ENCODE data around the gene CIRBP. TPM values are rescaled to one million over a fixed set of nuclear protein-coding genes. Genes with fewer than 3 reads are reported as not detected.

The CIRBP gene
- total RNA-seq, 2 experiments from 2014 or later: 161 to 180 TPM

- H3K27ac Mint-ChIP-seq: peak overlapping the region; percentile 96
- intact Hi-C loops (cut with micrococcal nuclease): no loop called here
- TF ChIP-seq CTCF (IDR thresholded peaks at IDR 0.05): no peak
- peaks cover 36% of the 10 kb centered on the region for H3K36me3 Mint-ChIP-seq (ENCODE audit: low read depth)
- H3K4me3 Mint-ChIP-seq: peak overlapping the region; percentile 98
- DNase-seq (peak; percentile 82), ATAC-seq (peak; percentile 40)
- H3K9me3 Mint-ChIP-seq: no peaks in the 10 kb centered on the region
- H3K27me3 Mint-ChIP-seq: no peaks in the 10 kb centered on the region
- ChIA-PET CTCF (interaction anchor here (16.1 kb wide), 1 partner anchor 15 kb away, joined by 449 read pairs; the partner anchor contains the start of gene ATP5F1D), POLR2A (interaction anchor here (1.2 to 3.5 kb wide), 5 partner anchors 8 to 174 kb away, joined by 4 to 22 read pairs (median 7); partner anchors contain the start of gene CIRBP)
- H3K4me1 Mint-ChIP-seq (ENCODE audit: low read depth): peaks cover 51% of the 10 kb centered on the region
Measured at GRCh38 chr19:1259206-1259875, 9.8 kb upstream of the CIRBP start.

GRCh38 chr19:1259876-1260748 lies 9.0 kb upstream of the CIRBP start:
- Mint-ChIP-seq H3K36me3 (ENCODE audit: low read depth) (peaks cover 32% of the 10 kb centered on the region), H3K4me3 (peak overlapping the region; percentile 98), H3K4me1 (ENCODE audit: low read depth) (peaks cover 50% of the 10 kb centered on the region), H3K27ac (peak overlapping the region; percentile 96), H3K9me3 (no peaks in the 10 kb centered on the region), H3K27me3 (no peaks in the 10 kb centered on the region)
- ChIA-PET CTCF (interaction anchor here (0.8 to 16.1 kb wide), 2 partner anchors 9 to 16 kb away, joined by 3 to 449 read pairs; partner anchors contain the start of genes ATP5F1D and CIRBP), POLR2A (interaction anchor here (1.2 to 3.5 kb wide), 6 partner anchors 8 to 174 kb away, joined by 4 to 22 read pairs (median 8); partner anchors contain the start of gene CIRBP)
- intact Hi-C loops (cut with micrococcal nuclease): no loop called here
- peak; percentile 31 for ATAC-seq
- peak; percentile 83 for DNase-seq
- TF ChIP-seq CTCF (IDR thresholded peaks at IDR 0.05): no peak

GRCh38 chr19:1260749-1261537 lies 8.2 kb upstream of the CIRBP start:
- Mint-ChIP-seq H3K36me3 (ENCODE audit: low read depth) (peaks cover 26% of the 10 kb centered on the region), H3K4me3 (peak overlapping the region; percentile 98), H3K27ac (peak overlapping the region; percentile 93), H3K4me1 (ENCODE audit: low read depth) (peaks cover 55% of the 10 kb centered on the region), H3K27me3 (no peaks in the 10 kb centered on the region), H3K9me3 (no peaks in the 10 kb centered on the region)
- TF ChIP-seq CTCF (IDR thresholded peaks at IDR 0.05): no peak
- ATAC-seq (peak; percentile 81), DNase-seq (peak; percentile 97)
- ChIA-PET CTCF (interaction anchor here (0.8 to 16.1 kb wide), 2 partner anchors 8 to 17 kb away, joined by 3 to 449 read pairs; partner anchors contain the start of genes ATP5F1D and CIRBP), POLR2A (interaction anchor here (0.7 to 3.5 kb wide), 10 partner anchors 8 to 175 kb away, joined by 3 to 22 read pairs (median 6); partner anchors contain the start of genes CIRBP and FAM174C)
- intact Hi-C loops (cut with micrococcal nuclease): no loop called here

GRCh38 chr19:1261538-1261797 lies 7.7 kb upstream of the CIRBP start:
- TF ChIP-seq CTCF (IDR thresholded peaks at IDR 0.05): peak; percentile 50
- Mint-ChIP-seq H3K4me1 (ENCODE audit: low read depth) (peaks cover 54% of the 10 kb centered on the region), H3K27me3 (no peaks in the 10 kb centered on the region), H3K9me3 (no peaks in the 10 kb centered on the region), H3K27ac (peak overlapping the region; percentile 93), H3K36me3 (ENCODE audit: low read depth) (peaks cover 26% of the 10 kb centered on the region), H3K4me3 (peak overlapping the region; percentile 98)
- DNase-seq (no peak), ATAC-seq (no peak)
- POLR2A ChIA-PET: interaction anchor here (0.7 to 2.6 kb wide), 9 partner anchors 8 to 175 kb away, joined by 3 to 9 read pairs (median 4); partner anchors contain the start of gene FAM174C
- intact Hi-C loops (cut with micrococcal nuclease): no loop called here
- CTCF ChIA-PET: interaction anchor here (16.1 kb wide), 1 partner anchor 18 kb away, joined by 449 read pairs; the partner anchor contains the start of gene ATP5F1D
